ENCODE measurements around the gene KIF16B.

The KIF16B gene

DNA sequence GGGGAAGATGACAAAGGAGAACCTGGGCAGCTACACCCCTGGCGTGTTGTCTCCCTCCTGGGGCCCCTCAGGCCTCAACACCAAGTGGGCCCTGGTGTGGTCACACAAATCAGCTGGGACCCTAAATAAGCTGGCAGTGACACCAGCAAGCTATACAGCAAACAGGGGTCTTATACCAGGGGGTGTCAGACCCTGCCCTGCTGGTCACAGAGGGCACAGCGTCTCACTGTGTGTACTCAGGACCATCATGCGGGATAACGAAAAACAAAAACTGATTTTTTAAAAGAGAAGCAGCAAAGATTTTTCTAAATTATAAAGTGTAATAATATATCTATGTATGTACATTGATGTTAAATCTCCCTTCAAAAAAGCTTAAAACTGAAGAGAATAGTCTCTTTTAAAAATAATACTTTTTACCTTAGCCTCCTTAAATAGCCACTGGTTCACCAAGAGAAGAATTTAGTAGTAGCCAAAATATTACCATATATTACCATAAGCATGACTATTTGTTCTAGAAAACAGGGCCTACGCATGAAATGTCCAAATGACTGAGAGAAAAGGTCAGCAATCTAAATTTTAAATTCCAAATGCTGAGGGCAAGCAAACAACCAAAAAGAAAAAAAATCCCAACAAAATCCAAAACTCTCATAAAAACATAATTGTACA is 220.4 kb downstream of the KIF16B start:
- no peak overlapping the region for H3K27ac ChIP-seq
- H3K9me3 ChIP-seq (ENCODE audit: severe bottlenecking): no peaks in the 10 kb centered on the region
- no peak overlapping the region for H3K4me3 ChIP-seq (ENCODE audit: low read depth, low read length)
- H3K27me3 ChIP-seq (ENCODE audit: insufficient read depth, low read depth, severe bottlenecking): no peaks in the 10 kb centered on the region
- no peaks in the 10 kb centered on the region for H3K36me3 ChIP-seq
- TF ChIP-seq, protein P1, sequence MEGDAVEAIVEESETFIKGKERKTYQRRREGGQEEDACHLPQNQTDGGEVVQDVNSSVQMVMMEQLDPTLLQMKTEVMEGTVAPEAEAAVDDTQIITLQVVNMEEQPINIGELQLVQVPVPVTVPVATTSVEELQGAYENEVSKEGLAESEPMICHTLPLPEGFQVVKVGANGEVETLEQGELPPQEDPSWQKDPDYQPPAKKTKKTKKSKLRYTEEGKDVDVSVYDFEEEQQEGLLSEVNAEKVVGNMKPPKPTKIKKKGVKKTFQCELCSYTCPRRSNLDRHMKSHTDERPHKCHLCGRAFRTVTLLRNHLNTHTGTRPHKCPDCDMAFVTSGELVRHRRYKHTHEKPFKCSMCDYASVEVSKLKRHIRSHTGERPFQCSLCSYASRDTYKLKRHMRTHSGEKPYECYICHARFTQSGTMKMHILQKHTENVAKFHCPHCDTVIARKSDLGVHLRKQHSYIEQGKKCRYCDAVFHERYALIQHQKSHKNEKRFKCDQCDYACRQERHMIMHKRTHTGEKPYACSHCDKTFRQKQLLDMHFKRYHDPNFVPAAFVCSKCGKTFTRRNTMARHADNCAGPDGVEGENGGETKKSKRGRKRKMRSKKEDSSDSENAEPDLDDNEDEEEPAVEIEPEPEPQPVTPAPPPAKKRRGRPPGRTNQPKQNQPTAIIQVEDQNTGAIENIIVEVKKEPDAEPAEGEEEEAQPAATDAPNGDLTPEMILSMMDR (IDR thresholded peaks at IDR 0.05; ENCODE audit: low read depth, low read length): no peak
- no peak for DNase-seq

DNA sequence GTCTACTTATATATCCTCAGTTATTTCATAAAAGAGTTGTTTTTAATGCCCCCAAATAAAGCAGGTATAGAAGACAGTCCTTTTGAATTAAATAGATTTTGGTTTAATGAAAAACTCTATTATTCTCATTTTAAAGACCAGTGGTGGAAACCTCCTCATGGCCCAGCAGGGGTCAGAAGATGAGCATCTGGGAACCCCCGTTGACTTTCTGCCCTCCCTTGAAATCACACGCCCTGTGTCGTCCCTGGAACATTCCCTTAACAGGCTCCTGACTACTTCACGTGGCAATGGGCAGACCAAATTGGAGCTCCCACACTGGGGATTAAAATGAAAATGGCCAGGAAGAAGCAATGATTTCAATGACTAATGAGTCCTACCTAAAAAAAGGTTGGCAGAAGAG is 220.9 kb downstream of the KIF16B start:
- H3K36me3 ChIP-seq: no peaks in the 10 kb centered on the region

DNA sequence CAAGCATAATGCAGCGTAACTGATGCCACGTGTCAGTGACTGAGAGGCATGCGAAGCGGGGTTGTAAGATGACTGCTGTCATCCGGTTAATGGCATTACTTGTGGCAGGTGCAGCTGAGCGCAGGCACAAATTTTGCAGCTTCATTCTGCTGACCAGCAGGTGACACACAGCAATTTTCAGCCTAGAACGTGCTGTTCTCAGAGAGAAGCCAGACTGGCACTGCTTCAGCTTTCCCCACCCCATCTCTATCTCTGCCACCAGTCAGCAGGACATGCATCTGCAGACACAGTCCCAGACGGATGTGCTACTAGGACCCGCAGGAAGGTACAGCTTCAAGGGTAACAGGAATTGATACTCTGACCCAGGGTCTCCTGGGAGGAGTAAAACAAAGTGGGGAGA is 221.8 kb downstream of the KIF16B start:
- Histone ChIP-seq H3K27ac (no peak overlapping the region), H3K9me3 (ENCODE audit: severe bottlenecking) (no peaks in the 10 kb centered on the region), H3K36me3 (no peaks in the 10 kb centered on the region), H3K27me3 (ENCODE audit: insufficient read depth, low read depth, severe bottlenecking) (no peaks in the 10 kb centered on the region), H3K4me3 (ENCODE audit: low read depth, low read length) (no peak overlapping the region)
- TF ChIP-seq, protein P1 (IDR thresholded peaks at IDR 0.05; ENCODE audit: low read depth, low read length): no peak
- no peak for DNase-seq

More for the DNA sequence above, 220.9 kb downstream of the KIF16B start:
- no peak overlapping the region for H3K4me3 ChIP-seq (ENCODE audit: low read depth, low read length)
- H3K9me3 ChIP-seq (ENCODE audit: severe bottlenecking): no peaks in the 10 kb centered on the region
- no peak for DNase-seq
- no peak overlapping the region for H3K27ac ChIP-seq
- no peaks in the 10 kb centered on the region for H3K27me3 ChIP-seq (ENCODE audit: insufficient read depth, low read depth, severe bottlenecking)
- TF ChIP-seq, protein P1 (IDR thresholded peaks at IDR 0.05; ENCODE audit: low read depth, low read length): no peak

DNA sequence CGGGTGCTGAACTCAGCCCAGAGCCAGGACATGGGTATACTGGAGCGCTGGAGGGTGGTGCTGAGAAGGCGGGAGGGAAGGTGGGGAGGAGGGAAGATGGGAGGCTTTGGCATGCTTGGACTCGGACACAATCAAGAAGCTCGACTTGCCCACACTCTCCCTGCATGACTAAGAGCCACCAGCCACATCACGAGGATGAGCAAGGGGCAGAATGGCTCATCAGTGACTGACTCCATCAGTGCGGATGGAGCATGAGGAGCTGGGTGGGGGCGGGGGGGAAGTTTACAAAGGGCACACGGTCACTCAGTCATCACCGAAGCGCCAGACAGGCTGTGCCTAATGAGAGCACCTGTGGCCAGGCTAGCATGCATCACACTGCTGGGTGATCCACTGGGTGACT is 222.8 kb downstream of the KIF16B start:
- Histone ChIP-seq H3K4me3 (ENCODE audit: low read depth, low read length) (no peak overlapping the region), H3K27ac (no peak overlapping the region), H3K9me3 (ENCODE audit: severe bottlenecking) (no peaks in the 10 kb centered on the region), H3K36me3 (no peaks in the 10 kb centered on the region), H3K27me3 (ENCODE audit: insufficient read depth, low read depth, severe bottlenecking) (no peaks in the 10 kb centered on the region)
- TF ChIP-seq, protein P1 (IDR thresholded peaks at IDR 0.05; ENCODE audit: low read depth, low read length): no peak
- no peak for DNase-seq

DNA sequence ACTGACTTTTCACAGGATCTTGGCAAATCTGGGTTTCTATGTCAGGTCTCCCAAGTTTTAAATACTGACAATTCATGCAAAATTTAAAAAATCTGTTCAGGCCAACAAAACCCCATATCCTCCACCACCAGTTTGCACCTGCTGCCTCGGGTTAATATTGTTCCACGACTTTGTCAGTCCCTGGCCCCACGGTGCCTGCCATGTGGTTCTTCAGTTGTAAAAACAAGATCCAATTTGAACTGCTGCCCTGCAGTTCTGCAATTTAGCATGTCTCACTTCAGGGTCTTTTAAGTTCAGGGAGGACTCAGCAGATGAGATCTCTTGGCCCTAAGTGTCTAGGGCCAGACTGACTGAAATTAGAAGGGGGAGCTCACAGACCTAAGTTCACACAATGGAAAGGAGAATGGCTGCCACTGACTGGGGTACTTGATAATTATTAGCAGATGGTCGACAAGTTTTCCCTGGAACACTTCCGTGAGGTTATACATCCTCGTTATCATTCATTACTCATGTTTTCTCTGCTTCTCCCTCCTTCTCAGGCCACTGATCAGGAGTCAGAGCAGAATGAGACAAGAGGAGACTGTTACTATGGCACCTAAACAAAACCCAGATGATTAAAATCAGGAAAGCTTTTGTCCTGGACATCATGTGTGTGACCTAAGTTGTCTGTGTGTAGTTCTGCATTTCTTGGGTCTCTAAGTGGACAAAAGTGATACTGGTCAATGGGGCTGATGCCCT is 223.6 kb downstream of the KIF16B start:
- Histone ChIP-seq H3K36me3 (no peaks in the 10 kb centered on the region), H3K9me3 (ENCODE audit: severe bottlenecking) (no peaks in the 10 kb centered on the region), H3K27me3 (ENCODE audit: insufficient read depth, low read depth, severe bottlenecking) (no peaks in the 10 kb centered on the region), H3K4me3 (ENCODE audit: low read depth, low read length) (no peak overlapping the region), H3K27ac (no peak overlapping the region)
- DNase-seq: no peak
- TF ChIP-seq, protein P1 (IDR thresholded peaks at IDR 0.05; ENCODE audit: low read depth, low read length): no peak

All from WERI-Rb-1 (cell line).